HG03442 (cell line): Measurements from ENCODE around the gene CCDC92.
A peak's percentile ranks its signal among the peaks of the same experiment; 100 is the strongest.

Source experiments
- ATAC-seq: cut with Tn5 transposase; IDR thresholded peaks from one replicate; pipeline ENCODE4 v1.9.1; 2021; ENCODE audit warnings: mild to moderate bottlenecking, moderate library complexity; ENCODE audit not compliant: unreplicated experiment

CCDC92 gene

DNA sequence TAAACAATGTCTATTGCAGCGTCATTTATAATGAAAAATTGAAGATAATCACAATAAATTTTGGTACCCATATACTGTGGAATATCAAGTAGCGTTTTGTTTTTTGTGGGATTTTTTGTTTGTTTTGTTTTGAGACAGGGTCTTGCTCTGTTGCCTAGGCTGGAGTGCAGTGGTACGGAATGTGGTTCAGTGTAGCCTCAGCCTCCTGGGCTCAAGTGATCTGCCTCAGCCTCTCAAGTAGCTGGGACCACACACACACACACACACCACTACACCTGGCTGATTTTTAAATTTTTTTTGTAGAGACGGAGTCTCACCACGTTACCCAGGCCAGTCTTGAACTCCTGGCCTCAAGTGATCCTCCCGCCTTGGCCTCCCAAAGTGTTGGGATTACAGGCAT is 6.9 kb upstream of the CCDC92 start:
- ATAC-seq, result no peak

- no peak for ATAC-seq
Measured at GRCh38 chr12:123976227-123976826, 3.7 kb upstream of the CCDC92 start.

DNA sequence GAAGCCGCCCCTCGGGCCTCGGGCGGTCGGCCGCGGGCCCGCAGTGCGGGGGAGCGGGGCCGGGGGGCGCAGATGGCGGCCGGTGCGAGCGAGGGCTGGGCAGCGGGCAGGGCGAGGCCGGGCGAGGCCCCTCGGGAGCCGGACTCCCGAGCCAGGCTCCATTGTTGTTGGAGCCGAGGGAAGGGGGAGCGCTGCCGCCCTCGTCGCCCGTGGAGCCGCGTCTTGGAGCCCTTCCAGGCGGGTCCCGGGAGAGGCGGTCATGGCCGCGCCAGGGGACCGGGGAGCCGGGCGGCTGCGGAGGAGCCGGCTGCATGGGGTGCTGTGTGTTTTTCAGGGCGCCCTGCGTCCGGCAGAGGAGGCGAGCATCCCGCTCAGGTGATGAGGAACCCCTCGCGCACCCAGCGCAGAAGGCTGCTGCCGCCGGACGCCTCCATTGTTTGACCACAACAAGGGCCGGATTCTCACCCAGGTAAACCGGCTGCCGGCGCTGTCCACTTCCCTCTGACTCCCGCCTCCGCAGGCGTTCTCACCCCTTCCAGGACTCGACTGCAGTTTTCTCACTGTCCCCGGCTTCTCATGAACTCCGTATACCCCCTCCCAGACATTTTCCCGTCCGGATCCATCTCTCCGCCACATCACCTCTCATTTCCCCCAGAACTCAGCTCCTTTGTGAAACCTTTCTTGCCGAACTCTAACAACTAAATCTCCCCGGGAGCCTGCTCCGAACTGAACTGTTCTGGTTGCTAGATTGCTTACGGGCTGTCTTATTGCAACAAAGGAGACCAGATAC is 1.1 kb upstream of the CCDC92 start:
- ATAC-seq, result peak; percentile 10

GRCh38 chr12:123971770-123972456 is 718 bp downstream of the CCDC92 start:
- peak; percentile 3 for ATAC-seq

- ATAC-seq, result no peak
Measured at GRCh38 chr12:123971449-123971769, 1.2 kb downstream of the CCDC92 start.

GRCh38 chr12:123967121-123967586 is 5.5 kb downstream of the CCDC92 start:
- no peak for ATAC-seq

- no peak for ATAC-seq
Measured at GRCh38 chr12:123966596-123966995, 6.0 kb downstream of the CCDC92 start.

- no peak for ATAC-seq
Measured at GRCh38 chr12:123965382-123965781, 7.2 kb downstream of the CCDC92 start.

DNA sequence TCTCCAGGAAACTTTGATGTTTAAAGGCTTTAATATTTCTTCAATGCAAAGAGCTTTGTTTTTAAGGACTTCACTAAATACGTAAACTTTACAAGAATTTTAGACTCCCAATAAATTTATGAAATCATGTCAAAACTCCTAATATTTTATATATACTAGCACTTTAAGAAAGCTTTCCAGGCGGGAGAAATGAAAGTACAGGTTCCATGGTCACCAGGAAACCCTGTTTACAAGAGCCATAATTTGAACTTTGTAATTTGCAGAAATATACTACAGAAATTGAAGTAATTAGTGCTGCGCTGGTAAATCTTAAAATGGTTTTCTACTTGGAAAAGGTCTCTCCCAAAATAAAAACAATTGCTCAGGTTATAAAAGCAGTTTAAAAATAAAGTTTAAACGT is 8.8 kb downstream of the CCDC92 start:
- no peak for ATAC-seq

- ATAC-seq, result no peak
Measured at GRCh38 chr12:123962513-123962912, 10.1 kb downstream of the CCDC92 start.

DNA sequence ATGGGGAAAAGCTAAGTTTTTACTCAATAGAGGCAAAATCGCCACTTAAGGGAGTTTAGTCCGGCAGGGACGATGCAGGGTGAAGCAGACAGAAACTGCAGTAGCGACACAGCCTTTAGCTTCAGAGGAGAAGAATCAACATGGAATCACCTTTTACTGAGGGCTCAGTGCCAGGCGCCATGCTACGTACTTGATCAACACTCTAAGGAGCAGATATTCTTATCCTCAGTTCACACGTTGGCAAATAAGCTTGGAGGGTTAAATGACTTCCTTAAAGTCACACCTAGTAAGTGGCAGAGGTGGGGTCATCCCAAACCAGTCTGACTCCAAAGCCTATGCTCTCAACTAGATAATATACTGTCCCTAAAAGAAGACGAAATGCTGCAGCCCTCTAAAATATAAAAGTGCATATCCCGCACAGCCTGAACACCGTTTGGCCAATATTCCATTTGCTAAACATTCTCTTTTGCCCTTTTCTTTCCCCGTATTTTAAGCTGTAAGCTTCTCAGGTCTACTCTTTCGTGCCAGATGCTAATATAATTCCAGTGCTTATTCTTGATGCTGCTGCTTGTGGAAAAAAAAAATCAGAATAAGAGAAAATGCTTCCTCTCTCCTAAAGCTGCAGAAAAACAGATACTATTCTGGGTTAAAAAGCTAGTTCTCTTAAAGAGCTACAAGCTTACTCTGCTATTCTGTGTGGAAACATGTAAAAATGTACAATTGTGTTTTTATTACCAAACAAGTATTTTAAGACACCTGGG is 10.9 kb downstream of the CCDC92 start:
- ATAC-seq, result no peak

GRCh38 chr12:123960856-123961255 is 11.8 kb downstream of the CCDC92 start:
- ATAC-seq, result no peak

GRCh38 chr12:123960029-123960735 is 12.4 kb downstream of the CCDC92 start:
- ATAC-seq, result no peak

- ATAC-seq, result no peak
Measured at GRCh38 chr12:123958876-123959275, 13.8 kb downstream of the CCDC92 start.

DNA sequence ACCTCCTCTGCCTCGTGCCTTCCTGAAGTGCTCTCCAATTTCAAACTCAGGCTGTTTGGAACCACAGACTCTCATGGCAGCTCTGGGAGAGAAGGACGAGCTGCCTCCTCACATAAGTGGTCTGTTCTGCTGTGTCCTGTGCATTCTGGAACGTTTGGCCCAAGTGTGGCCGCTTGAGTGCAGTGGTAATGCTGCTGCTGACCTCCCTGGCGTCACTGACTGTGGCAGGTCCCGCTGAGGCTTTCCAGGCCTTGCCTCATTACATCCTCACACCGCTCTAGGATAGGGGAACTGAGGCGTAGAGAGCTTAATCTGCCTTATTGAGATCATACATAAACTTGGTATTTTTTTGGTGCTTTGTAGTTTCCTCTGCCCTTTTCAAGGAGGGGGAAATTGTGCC is 14.2 kb downstream of the CCDC92 start:
- ATAC-seq, result no peak

GRCh38 chr12:123957196-123957595 is 15.4 kb downstream of the CCDC92 start:
- ATAC-seq, result no peak

GRCh38 chr12:123956249-123956648 is 16.4 kb downstream of the CCDC92 start:
- no peak for ATAC-seq

- no peak for ATAC-seq
Measured at GRCh38 chr12:123954647-123955350, 17.8 kb downstream of the CCDC92 start.

GRCh38 chr12:123952037-123952436 is 20.6 kb downstream of the CCDC92 start:
- ATAC-seq, result no peak

GRCh38 chr12:123951467-123951866 is 21.2 kb downstream of the CCDC92 start:
- no peak for ATAC-seq
